NCI-H2107 treated with DMSO at 0.1 percent for 48 hours (cell line): ENCODE results near the gene CD81.

Experiments used
- DNase-seq: peaks from one replicate; lab custom pipeline; 2025; ENCODE audit not compliant: unreplicated experiment; lab: John Stamatoyannopoulos, UW

Gene CD81

DNA sequence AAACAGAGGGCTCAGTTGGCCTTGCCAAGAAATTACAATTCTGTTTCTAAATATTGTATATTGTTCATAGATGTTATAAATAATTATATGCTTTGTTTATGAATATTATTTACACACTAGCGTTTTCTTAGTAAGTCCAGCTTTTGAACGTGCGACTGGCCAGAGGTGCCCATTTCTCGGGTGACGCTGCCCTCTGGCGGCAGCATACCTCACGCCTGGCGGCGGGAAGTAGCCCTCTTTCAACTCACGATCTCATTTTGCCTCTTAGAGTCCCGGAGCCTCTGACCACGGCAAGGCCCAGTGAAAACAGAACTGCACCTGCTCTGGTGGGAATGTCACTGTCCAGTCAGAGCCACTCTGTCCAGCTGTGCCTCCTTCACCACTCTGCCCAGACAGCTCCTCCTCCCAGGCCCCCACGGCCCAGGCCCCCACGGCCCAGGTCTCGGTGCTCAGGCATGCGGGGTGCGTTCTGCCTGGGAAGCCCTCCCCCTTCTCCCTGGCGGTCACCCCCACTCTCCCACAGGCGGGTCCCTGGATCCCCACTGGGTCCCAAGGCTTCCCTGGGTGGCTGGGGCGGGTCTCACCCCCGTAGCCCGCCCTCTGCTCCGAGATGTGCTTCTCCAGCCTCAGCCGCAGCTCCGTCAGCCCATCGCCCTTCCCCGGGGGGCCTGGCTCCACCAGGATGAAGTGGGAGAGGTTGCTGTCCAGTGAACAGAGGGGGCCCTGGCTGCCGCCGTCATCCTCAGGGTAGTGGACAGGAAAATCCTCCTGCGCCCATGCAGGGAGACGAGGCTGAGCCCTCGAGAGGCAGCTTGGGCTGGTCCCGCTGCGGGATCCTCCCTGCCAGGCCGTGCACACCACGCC, 42.8 kb downstream of the CD81 start:
- no peak for DNase-seq

DNA sequence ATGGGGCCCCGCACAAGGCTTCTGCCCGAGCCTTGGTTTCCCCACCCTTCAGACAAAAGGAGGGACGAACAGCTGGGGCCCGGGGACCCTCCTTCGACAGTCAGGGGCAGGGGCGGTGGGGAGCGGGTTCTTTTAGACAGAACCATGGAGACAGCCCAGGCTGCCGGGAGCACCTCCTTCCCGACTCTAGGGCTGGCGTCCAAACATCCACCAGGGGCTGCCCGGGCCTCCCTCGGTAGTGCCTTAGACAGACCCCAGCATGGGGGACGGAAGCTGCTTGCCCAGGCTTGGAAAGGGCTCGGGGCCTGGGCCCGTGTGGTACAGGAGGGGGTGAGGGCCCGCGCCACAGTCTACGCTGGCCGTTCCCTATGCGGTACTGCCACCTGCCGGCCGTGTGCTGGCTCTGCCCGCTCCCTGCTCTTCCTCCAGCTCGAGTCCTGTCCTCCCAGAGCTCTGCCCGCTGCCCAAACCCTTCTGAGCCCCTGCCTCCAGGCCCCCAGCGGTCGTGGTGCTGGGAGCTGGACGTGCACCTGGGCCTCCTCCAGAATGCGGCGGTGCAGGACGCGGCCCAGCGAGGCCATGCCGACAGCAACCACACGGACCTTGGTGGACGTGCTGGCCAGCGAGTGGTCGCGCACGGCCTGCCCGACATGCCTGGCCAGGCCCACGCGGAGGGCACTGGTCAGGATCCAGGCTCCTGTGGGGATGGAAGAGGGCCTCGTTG, 43.6 kb downstream of the CD81 start:
- peak; percentile 14 for DNase-seq

DNA sequence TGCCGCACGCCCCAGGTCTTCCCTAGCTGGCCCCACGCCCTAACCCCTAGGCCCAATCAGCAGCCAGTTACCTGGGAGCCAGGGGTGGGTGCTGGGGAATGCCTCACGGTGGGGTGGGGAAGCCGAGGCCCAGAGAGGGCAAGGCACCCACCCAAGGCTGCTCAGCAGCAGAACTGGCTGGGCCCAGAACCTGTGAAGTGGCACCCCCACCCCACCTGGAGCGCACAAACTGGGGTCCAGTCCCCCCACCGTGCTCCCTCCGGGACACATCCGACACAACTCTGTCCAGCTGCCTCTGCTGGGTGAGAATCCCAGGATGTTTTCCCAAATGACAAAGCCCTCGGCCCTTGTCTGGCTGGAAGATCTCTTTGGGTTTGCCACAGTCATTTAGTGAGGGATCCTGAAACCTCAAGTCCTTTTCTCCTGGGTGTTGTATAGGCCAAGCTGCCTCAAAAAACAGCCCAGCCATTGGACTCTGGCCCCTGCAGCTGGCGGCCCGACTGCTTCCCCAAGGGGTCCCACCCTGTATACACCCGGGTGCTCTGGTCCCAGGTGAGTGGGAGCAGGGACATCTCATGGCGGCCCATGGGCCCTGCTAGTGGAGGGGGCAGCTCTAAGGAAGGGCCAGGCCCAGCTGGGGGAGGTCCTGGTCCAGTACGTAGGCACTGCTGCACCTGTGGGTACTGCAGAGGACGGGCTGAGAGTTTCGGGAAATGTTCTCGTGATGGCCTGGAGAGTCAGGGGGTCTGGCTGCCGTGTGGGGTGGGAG, 44.3 kb downstream of the CD81 start:
- no peak for DNase-seq

DNA sequence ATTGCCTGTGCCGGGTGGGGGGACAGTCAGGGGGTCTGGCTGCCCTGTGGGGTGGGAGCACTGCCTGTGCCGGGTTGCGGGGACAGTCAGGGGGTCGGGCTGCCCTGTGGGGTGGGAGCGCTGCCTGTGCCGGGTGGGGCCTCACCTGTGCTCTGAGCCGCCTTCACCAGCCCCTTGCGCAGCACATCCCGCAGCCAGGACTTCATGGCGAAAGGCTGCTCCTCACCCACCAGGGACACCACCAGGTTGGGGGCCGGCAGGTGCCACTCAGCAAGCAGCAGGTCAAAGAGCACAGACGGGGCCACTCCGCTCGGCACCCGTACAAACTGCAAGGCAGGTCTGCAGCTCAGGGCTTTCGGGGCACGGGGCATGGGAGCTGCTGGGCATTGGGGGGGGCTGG, 44.9 kb downstream of the CD81 start:
- no peak for DNase-seq

DNA sequence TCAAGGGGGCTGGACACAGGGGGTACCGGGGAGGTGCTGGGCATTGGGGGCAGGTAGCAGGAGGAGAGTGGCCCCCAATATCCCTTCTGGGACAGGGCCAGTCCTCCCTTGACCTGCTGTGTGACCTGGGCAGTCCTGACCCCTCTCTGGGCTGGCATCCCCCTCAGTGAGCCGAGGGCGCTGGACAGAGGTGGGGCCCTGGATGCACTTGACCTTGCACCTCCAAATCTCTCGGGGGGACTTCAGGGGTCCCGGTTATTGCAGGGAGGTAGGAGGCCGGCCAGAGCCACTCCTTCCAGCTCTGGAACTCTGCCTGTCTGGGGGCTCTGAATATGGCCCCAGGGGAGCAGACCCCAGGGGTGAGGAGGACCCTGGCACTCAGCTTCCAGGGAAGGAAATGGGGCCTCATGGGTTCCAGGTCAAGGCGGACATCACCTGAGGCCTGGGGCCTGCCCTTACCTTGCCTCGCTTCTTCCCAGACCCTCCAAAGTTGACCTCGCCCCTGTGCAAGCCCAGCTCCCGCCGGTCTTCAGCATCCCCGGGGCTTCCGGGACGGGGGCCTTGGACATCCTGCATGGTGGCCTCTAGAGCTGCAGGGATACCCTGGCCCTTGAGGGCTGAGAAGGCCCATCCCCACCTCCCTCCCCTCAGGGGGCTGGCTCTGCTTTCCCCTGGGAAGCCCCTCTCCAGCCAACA, 45.5 kb downstream of the CD81 start:
- no peak for DNase-seq

DNA sequence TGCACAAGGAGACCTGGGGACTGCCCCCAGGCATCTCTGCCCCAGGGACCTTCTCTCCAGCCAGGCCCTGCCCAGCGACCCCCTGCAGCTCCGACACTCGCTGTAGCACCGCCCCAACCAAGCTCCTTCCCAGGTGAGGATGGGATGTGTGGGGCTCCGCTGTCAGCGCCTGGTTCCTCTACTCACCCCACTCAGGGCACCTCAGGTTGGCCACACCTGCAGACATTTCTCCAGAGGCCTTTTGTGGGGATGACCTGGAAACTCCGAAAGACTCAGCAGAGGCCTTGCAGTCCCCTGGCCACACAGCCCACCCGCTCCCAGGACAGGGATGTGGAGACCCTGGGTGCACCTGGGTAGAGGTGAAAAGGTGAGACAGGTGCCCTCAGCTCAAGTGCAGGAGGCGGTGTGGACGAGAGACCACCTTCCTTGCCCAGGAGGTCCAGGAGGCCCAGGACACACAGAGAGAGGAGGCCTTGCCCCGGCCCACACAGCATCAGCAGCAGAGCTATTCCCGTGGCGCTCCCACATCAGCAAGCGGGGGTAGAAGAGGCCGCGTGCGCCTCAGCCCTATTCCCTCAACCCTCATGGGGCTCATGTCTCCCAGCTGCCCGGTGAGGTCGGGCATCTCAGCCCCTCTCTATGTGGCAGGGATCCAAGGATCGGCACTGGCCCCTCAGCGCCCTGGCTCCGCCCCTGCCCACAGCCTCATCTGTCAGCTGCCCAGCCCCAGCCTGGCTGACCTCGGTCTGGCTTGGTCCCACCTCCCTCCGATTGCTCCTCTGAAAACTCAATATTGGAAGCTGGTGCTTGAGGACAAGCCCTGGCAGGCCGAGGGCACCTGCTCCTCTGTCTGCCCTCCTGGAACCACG, 46.3 kb downstream of the CD81 start:
- DNase-seq, result no peak

DNA sequence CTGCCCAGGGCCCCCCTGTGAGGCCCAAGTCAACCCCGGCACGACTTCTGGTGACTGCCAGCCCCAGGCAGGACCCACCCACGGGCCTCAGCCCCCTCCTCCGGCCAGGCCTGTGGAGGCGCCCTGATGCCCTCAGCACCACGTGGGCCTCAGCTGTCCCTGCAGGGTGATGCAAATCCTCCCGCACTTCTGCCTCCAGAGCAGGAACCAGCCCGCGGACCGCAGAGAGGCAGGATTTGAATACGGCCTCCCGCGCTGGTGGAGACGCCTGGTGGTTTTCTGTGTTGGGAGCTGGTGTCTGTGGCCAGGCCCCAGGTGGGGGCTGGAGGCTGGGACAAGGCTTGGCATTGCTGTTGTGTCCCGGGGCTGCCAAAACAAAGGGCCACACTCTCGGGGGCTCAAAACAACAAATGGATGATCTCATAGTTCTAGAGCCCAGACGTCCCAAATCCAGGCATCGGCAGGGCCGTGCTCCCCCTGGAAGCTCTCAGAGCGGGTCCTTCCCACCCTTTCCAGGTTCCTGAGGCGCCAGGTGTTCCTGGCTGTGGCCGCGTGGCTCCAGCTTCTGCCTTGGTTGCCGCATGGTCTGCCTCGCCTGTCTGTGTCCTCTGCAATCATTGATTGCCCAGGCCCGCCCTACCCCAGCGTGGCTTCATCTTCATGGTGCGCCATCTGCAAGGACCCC, 47.8 kb downstream of the CD81 start:
- no peak for DNase-seq

DNA sequence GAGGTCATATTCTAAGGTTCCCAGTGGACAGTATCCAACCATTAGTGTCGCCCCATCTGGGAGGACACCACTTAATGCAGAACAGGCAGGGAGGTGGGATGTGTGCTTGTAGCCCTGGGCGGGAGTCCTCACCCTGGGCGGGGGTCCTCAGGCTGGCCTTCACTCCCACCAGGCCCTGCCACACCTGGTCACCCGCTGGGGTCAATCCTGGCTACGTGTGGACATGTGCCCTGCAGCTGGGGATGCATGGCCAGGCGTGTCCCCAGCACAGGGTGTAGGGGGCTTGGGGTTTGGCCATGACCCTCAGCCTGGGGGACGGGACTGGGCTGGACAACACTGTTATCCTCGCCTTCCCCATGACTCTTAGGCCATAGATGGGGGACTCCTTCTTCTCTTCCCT, 48.4 kb downstream of the CD81 start:
- no peak for DNase-seq

DNA sequence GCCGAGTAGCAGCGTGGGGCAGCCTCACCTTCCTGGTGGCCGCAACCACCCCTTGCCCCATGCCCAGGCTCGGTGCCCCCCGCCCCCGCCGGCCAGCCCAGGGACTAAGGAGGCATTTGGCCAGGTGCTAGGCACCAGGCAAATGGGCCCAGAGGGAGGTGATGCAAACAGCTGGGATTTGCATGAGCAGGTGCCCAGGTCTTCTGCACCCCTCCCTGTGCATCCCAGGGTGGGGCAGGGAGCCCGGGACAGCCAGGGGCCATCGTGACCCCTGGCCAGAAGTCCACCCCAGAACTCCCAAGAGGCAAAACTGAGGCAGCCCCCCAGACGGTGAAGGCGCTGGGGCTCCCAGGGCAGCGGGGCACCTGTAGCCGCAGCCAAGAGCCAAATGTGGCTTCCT, 49.1 kb downstream of the CD81 start:
- no peak for DNase-seq

DNA sequence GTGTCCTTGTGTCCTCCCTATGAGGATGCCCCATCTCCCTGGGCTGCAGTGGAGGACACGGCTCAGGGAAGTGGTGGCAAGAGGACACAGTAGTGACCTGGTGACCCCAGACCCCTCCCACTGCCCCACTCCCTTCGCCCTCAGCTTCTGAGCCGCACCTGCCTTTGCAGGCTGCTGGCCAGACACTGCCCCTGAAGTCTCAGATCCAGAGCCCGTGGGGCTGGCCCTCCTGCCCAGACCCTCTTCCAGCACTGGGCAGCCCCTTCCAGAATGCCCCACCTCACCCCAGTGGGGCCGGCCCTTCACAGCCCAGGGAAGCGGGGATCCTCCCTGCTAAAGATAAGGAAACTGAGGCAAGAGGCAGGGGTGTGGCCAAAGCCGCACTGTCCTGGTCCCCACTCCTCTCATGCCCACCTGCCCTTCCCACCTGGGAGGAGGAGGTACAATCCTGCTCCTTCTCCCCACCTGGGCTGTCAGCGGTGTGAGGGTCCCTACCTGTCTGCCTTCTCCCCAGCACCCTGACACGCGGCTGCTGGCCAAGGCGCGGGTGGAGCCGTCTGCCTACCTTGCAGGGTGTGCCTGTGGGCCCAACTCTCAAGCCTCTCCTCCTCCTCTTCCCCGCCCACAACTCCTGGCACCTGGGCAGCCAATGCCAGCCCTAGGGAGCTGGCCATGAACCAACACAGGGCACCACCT, 49.9 kb downstream of the CD81 start:
- no peak for DNase-seq

DNA sequence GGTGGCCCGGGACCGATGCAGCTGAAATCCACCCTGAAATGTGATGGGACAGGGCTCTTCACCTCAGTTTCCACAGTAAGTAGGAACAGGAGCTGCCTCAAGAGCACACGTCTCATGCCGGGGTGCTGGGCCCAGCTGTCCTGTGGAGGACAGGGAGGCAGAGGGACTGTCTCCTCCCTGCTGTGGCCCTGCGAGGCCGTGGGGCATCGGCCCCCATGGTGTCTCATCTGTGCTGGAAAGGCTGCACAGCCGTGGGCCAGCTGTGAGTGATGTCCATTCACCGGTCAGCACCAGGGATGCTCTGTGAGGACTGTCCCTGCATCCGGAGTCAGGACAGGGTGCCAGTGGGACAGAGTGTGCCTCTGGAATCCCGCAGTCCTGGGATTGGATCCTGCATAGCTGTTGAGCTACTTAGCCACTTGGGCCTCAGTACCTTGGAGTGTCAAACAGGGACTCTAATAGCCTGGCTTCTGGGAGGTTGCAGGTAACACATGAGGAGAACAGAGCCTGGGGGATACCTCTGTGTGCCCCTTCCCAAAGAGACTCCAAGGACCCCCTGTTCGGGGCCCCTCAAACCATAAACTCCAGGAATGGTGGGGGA, 50.7 kb downstream of the CD81 start:
- DNase-seq, result no peak

DNA sequence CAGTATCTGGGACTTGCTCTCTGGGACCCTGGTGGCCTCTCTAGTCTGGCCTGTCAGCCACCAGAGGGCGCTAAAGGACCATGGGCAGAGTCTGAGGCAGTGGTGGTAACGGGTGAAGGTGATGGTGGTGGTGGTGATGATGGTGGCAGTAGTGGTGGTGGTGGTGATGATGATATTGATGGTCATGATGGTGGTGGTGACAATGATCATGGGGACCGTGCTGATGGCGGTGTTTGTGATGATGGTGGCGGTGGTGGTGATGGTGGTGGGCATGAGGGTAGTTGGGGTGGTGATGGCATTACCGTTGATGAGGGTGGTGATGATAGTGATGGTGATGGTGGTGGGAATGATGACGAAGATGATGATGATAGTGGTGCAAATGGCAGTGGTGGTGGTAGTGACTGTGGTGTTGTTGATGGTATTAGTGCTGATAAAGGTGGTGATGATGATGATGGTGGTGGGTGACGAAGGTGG, 51.2 kb downstream of the CD81 start:
- DNase-seq, result peak; percentile 3

DNA sequence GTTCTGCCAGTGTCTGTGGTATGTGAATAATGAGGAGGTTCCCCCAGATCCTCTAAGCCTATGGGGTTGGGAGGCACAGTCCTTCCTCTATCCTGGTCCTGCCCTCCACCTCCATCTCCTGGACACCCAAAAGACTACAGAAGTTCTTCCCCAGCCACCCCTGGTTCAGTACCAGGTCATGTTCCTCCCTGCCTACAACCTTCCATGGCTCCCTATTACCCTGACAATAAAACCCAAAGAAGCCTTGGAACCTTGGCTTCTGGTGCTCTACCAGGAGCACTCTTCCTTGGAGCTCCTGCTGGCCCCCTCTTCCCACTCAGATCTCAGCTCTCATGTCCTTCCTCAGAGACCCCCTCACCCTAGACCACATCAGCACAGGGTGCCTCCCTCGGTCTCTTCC, 54.3 kb downstream of the CD81 start:
- no peak for DNase-seq

DNA sequence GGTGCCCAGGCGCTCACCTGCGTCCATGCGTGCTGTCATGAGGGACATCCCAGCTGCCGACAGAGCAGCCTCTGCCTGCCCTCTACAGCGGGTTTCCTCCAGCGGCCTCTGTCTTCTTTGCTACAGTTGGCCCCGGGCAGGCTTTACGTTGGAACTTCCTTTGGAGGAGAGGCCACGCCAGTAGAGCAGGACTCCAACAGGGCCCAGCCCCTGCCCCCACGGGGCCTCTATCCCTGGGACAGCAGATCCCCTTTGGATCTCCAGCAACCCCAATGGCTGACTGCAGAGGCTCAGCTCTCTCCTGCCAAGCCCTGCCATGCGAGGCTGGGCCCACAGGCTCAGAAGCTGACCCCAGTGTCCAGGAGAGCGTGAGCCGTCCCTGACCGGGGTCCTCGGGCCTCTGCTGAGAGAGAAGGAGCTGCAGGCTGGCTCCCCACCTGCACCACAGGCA, 55.1 kb downstream of the CD81 start:
- DNase-seq, result no peak

DNA sequence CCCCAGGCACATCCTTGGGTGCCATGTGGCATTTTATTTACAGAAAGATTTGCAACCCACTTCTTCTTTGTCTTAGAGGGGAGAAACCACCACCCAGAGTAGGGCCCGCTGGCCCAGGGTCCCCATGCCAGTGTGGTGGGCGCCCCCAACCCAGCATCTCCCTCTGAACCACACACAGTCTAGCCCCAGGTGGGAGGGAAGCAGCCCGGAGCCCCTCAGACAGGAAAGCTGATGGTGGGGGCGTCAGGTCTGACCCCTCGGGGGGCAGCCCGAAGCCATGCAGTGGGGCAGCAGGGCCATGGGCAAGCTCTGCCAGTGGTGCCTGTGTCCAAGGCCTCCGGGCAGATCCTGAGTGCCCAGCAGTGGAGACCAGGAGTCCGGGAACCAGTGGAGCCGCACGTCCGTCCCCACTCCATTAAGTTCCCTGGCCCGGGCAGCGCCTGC, 55.5 kb downstream of the CD81 start:
- DNase-seq, result no peak

DNA sequence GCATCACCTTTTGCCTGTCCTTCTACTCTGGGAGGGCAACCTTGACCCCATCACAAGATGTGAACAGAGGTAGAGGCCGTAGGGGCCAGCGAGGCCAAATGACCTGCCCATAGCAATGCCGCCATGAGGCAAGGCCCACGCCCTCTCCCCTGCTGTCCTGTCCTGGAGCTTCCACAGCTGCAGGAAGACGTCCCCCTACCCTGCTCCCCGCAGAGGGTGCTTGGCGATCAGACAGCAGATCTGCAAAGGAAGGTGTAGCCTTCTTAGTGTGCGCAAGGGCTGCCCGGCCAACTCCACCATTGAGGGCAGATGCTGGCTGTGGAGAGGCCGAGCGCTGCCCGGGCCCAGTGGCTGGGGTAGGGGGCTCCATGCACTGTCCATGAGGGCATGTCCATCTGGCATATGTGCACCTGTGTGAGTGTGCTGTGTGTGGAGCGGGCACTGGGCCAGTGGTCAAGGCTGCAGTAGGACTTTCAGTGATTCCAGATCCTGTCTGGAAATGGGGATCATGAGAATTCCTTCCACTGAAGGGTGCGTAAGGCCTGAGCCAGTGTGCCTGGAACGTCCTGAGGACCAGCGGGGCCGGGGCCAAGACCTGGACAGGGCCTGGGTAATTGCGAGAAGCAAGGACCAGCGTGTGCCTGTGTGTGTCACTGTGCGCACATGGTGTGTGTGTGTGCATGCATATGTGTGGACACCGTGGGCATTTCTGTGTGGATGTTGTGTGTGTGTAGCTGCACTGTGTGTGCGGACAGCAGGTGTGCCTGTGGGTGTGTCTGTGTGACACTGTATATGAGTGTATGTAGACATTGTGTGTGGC, 56.2 kb downstream of the CD81 start:
- no peak for DNase-seq

DNA sequence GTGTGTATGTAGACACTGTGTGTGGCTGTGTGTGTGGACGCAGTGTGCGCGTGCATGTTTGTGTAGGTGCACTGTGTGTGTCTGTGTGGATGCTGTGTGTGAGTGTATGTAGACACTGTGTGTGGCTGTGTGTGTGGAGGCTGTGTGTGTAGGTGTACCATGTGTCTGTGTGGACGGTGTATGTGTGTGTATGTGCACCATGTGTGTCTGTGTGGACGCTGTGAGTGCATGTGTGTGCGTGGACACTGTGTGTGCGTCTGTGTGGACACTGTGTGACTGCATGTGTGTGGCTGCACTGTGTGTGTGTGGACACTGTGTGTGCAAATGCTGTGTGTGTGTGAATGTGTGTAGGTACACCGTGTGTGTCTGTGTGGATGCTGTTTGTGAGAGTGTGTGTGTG, 56.9 kb downstream of the CD81 start:
- DNase-seq, result no peak
